Kidney epithelial cell (primary cell): ENCODE data around the gene TBC1D5. TPM values are rescaled to one million over a fixed set of nuclear protein-coding genes. Genes with fewer than 3 reads are reported as not detected.

ENCODE experiments used
- DNase-seq: peaks from one replicate; pipeline ENCODE4 v3.0.0-alpha.2; 2010; ENCODE audit warnings: low read depth
- H3K27me3 ChIP-seq: 2 replicates; pipeline ENCODE4 v1.6.0; 2011; ENCODE audit warnings: low read length; ENCODE audit not compliant: control insufficient read depth, insufficient read depth
- H3K36me3 ChIP-seq: 2 replicates; pipeline ENCODE4 v1.5.1; 2011; ENCODE audit warnings: low read length; ENCODE audit not compliant: control insufficient read depth, insufficient read depth
- H3K4me3 ChIP-seq: 2 replicates; pipeline ENCODE4 v1.5.1; 2011; ENCODE audit warnings: low read depth, mild to moderate bottlenecking, control low read depth, low read length
- CTCF ChIP-seq: IDR thresholded peaks from 2 replicates; pipeline ENCODE4 v1.5.1; 2011; ENCODE audit warnings: mild to moderate bottlenecking, moderate library complexity, low read length, control low read depth, inconsistent platforms; ENCODE audit not compliant: insufficient read depth, poor library complexity, severe bottlenecking
- total RNA-seq: library from RNA; depleted of rRNA; stranded (reverse); fragments of >200 nt; gene quantifications from 2 replicates; pipeline ENCODE4 v1.2.3, GENCODE V29; 2015

The TBC1D5 gene
- total RNA-seq, 1 donor from 2014 or later, result 100 TPM

- Histone ChIP-seq H3K27me3 (no peaks in the 10 kb centered on the region), H3K36me3 (no peaks in the 10 kb centered on the region), H3K4me3 (no peak overlapping the region)
- no peak for TF ChIP-seq CTCF
- no peak for DNase-seq
Observed at GRCh38 chr3:17313746-17314145, 428.7 kb downstream of the TBC1D5 start.

GRCh38 chr3:17310983-17311382 is 431.4 kb downstream of the TBC1D5 start:
- Histone ChIP-seq H3K27me3 (no peaks in the 10 kb centered on the region), H3K4me3 (no peak overlapping the region), H3K36me3 (no peaks in the 10 kb centered on the region)
- no peak for TF ChIP-seq CTCF
- DNase-seq, result no peak

- Histone ChIP-seq H3K27me3 (no peaks in the 10 kb centered on the region), H3K4me3 (no peak overlapping the region), H3K36me3 (no peaks in the 10 kb centered on the region)
- DNase-seq, result no peak
- TF ChIP-seq CTCF, result no peak
Observed at GRCh38 chr3:17307887-17308286, 434.5 kb downstream of the TBC1D5 start.

GRCh38 chr3:17307482-17307881 is 434.9 kb downstream of the TBC1D5 start:
- H3K36me3 ChIP-seq, result no peaks in the 10 kb centered on the region
- TF ChIP-seq CTCF, result no peak
- H3K4me3 ChIP-seq, result no peak overlapping the region
- DNase-seq, result no peak
- H3K27me3 ChIP-seq, result no peaks in the 10 kb centered on the region

GRCh38 chr3:17304969-17305368 is 437.5 kb downstream of the TBC1D5 start:
- no peak overlapping the region for H3K4me3 ChIP-seq
- H3K36me3 ChIP-seq, result no peaks in the 10 kb centered on the region
- no peaks in the 10 kb centered on the region for H3K27me3 ChIP-seq
- DNase-seq, result no peak
- TF ChIP-seq CTCF, result no peak

- Histone ChIP-seq H3K36me3 (no peaks in the 10 kb centered on the region), H3K4me3 (no peak overlapping the region), H3K27me3 (no peaks in the 10 kb centered on the region)
- TF ChIP-seq CTCF, result no peak
- DNase-seq, result no peak
Observed at GRCh38 chr3:17302774-17303173, 439.7 kb downstream of the TBC1D5 start.
